ENCODE measurements around the gene STX8.

DNA sequence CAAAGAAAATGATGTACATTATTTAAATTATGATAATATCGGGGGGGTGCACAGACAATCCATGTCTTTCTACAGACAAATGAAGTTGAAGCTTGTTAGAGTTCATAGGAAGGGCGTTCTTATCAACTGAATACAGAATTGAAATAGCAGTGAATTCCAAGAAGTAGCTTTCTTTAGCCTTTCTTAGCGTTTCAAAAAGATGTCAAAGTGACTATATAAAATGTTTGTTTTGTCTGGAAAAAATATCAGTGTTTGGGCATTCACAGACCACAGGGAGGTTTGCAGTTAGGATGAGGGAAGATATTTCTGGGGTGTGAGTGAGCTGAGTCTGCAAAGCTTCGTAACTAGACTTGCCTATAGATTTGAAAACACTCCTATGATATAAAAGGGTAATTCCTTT is 55.0 kb downstream of the STX8 start:
- TF ChIP-seq SP1 (IDR thresholded peaks at IDR 0.05) (no peak), NFRKB (IDR thresholded peaks at IDR 0.05) (no peak), SUZ12 (IDR thresholded peaks at IDR 0.05) (no peak), FOXM1 (IDR thresholded peaks at IDR 0.05; ENCODE audit: borderline replicate concordance) (no peak)
